NCI-H82 treated with DMSO at 0.1 percent for 48 hours (cell line): ENCODE data around the gene SLC2A11.
"Not testable (repeated sequence)": the region's sequence is repeated elsewhere in the genome, so short reads cannot be mapped to it uniquely, and the experiment has no call there.

Experiments
- DNase-seq: peaks from one replicate; lab custom pipeline; 2025; ENCODE audit not compliant: unreplicated experiment; lab: John Stamatoyannopoulos, UW

Gene SLC2A11

DNA sequence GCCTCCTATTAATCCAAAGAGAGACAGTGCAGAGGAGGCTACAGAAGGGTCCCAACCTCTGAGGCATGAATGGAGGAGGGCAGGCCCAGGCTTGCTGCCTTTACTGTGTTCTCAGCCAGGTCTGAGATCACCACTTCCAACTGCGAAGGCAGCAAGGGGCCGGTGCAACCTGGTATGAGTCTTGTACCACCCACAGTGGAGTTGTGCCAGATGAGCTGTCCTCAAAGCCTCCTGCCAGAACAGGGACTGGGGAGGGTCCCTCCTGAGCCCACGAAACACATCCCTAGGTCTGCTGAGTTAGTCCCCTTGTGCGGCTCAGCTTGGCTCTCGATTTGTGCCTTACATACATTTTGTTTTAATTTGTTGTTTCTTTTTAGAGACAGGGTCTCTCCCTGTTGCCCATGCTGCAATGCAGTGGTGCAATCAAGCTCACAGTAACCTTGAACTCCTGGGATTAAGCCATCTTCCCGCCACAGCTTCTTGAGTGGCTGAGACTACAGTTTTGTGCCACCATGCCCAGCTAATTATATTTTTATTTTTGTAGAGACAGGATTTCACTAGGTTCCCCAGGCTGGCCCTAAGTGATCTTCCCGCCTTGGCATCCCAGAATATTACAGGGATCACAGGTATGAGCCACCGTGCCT is 45.8 kb downstream of the SLC2A11 start:
- DNase-seq = no peak

DNA sequence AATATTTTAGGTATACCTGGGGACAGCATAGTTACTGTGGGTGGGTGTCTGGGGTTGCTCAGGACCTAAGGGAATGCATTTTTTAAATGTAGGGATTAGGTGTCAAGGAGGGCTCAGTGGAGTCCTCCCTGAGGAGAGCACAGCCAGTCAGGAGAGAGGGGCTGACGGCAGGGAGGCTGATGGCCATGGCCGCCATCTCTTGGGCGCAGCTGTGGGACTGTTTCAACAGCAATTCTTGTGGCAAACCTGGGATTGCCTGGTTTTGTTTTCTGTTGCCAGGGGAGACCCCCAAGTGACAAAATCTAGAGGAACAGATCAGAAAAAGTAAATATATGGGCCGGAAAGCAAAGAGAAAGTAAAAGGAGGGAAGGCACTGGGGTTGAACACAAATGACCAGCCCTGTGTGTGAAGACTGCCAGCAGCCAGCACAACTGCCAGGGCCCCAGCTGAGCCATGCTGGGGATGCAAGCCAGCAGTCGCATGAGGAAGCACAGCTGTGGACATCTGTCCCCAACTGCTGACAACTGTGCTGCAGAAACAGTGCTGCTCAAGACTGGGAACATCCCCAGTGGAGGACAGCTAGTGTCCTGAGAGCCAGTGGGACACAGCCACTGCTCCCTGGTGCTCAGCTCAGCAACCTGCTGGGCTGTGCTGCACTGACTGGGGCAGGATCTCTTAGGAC is 47.0 kb downstream of the SLC2A11 start:
- DNase-seq = no peak

DNA sequence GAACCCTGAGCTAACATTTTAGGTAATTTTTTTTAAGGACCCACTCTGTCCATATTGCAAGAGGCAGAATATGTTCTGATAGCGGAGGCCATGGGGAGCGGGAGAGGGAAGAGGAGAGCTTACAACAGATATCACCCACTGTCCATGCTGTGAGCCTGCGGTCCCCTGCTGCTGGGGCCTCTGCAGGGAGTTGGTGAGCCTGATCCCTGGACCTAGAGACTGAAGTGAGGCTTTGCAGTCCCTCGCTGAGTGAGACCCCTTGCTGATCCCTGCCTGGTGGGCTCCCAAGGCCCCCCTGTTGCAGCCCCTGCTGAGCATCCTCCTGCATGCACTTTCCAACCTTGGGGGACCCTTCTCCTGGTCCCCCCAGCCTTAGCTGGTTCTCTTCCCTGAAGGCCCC is 49.0 kb downstream of the SLC2A11 start:
- DNase-seq = no peak

DNA sequence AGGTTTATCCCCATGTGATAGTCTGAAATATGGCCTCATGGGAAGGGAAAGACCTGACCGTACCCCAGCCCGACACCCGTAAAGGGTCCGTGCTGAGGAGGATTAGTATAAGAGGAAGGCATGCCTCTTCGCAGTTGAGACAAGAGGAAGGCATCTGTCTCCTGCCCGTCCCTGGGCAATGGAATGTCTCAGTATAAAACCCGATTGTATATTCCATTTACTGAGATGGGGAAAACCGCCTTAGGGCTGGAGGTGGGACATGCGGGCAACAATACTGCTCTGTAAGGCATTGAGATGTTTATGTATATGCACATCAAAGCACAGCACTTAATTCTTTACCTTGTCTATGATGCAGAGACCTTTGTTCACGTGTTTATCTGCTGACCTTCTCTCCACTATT is 49.7 kb downstream of the SLC2A11 start:
- not testable (repeated sequence) for DNase-seq

DNA sequence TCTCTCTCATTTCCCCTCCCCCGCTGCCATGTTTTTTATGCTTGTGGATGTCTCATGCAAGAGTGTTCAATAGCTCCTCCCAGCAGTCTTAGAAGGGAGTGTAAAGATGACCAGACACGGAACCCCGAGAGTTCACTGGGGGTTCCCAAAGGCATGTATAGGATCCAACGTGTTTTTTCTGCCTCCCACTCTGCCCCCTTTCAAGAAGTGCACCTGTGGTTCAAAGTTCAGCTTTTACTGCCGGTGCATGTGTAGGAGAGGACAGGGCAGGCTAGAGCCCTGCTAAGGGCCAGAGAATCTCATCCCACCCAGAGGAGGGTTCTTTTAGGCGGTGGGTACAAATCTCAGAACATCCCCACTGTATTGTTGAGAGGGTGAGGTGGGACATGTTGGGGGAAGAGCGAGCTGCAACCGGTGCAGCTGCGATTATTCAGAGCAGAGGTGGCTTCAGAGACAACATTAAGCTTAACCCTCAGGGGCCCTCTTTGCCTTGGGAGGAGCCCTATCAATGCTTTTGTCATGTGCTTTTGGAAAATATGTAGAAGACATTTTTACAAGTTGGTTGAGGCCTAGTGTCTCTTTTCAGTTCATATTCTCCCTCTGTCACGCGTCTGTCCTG is 51.0 kb downstream of the SLC2A11 start:
- DNase-seq = no peak

DNA sequence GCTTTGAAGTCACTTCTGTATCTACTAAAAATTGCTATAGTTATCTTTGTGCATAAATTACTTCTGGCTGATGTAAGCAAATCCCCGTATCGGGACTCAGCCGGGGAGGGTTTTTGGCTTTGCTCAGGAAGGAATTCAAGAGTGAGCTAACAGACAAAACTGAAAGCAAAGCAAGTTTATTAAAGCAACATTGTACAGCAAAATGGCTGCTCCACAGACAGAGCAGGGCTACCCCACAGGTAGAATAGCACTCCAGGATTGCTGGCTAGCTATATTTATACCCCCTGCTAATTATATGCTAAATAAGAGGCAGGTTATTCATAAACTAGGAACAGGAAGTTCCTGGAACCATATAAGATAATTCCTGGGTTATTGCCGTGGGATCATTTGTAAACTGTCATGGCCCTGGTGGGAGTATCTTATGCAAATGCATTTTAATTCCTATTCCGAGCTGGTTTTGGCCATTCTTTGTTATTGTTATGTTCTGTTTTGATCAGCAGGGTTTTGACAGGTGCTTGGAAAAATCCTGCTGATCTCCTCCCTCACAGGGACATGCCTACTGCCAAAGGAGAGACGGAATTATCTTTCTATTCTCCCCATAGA is 51.7 kb downstream of the SLC2A11 start:
- no peak for DNase-seq

DNA sequence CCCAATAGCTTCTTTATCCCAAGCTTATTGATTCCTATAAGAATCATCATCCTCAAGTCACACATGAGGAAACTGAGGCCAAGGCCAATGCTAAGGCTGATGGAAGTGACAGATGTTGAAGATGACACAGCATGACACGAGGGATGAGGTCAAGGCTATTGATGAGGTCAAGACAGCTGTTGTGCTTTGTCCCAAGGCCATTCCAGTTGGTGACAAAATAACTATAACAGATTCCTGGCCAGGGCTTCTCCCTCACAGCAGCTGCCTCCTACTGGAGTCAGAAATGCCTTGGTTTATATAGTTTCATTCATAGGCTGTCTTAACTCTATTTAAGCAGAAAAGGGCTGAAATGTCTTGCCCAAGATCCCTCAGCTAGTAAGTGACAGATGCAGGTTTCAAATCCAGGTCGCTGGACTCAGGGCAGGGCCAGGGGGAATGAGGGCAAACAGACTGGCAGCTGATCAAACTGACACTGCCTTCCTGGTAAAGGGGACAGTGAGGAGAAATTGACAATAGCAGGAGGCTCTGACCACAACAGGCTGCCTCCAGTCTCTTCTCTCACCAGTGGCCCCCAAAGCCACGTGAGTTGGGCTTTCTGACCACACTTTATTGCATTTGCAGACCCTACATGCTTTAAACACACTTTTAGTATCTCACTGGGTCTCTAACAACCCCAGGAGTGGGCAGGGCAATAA is 53.0 kb downstream of the SLC2A11 start:
- no peak for DNase-seq

DNA sequence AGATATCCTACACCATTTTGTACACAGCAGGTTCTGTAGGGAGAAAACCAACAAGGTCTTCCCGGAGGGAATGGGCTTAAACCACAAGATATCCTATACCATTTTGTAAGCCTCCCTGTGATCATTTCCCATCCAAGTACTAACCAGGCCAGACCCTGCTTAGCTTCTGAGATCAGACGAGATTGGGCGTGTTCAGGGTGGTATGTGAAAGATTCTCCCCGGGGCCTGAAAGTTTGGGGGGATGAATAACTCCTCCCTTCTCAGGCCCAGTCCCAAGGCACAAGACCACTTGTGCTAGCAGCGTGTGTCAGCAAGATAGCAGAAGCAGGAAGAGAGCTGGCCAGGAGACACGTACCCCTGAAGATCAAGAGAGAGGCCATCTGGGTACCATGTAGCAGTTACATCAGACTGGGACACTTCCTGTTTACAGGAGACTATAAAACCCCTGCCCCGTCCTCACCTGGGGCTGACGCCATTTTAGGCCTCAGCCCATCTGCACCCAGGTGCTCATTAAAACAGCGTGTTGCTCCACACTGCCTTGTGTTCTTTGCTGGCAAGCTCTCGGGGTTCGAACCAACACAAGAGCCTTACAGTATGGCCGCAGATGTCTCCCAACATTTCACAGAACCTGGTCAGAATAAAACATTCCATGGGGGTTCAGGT is 53.8 kb downstream of the SLC2A11 start:
- DNase-seq = no peak

DNA sequence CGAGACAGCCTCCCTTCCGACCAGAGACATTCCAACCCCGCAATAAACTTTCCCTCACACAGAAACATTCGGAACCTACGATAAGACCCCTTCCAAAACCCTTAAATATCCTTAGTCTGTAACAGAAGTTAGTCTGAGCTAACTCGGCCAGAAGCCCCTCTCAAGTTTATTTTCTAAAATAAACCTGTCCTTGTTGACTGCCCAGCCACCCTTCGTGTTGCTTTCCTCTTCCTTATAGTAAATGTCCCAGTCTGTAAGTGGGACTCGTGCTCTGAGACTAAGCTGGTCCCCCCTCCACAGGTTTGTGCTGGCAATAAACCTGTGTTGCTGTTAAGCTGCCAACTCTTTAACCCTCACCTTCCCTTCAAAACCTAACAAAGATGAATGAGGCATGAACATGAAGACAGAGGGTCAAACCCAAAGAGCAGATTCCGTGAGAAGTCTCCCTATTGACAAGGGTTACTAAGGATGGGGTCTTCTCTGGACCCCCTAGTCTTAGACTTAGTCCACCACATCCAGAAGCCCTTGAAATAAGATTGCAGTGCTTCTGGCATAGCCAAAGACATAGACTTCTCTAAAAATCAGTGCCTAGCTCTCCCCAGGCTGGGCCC is 54.7 kb downstream of the SLC2A11 start:
- no peak for DNase-seq

DNA sequence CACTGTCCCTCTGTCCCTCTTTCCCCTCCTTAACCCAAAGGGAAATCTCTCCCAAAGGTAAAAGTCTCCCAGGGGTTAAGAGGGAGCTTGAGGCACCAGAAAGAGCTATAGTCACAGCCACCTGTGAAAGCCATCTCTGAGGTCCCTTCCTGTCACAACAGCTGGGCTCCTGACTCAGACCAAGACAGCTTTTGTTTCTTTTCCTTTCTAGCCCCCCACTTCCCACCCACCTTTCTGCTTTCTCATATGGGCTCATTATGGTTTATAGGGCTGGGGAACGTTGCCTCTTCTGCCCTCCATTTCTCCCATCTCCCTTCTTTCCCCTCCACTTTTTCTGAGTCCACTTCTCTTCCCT is 55.6 kb downstream of the SLC2A11 start:
- no peak for DNase-seq

DNA sequence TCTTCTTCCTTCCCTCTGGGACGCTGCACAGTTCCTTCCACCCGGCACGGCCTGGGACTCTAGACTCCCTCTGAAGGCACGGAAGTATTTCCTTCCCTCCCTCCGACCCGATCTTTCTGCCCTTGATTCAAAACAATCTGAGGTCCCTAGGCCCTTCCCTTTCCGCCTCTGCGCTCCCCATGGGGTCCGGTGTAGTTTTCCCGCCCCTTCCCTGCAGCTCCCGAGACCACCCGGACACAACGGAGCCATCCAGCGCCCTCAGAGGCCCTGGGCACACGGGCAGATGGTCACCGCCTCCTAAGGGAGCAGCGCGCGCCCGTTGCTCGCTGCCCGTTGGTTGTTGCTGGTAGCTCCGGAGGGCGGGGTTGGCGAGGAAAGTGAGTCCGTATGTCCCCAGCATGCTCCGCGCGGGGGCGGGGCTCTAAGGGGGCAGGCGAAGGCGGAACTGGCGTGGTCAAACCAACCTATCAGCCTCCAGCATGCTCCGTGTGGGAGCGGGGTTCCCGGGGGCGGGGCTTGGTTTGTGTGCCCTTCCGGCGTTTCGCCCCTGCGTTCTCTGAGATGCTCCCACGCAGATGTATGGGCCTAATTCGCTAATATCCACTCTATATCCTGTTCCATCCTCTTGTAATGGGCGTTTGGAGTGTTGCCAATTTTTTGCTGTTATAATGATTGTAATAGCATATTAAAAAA is 56.1 kb downstream of the SLC2A11 start:
- peak; percentile 91 for DNase-seq

DNA sequence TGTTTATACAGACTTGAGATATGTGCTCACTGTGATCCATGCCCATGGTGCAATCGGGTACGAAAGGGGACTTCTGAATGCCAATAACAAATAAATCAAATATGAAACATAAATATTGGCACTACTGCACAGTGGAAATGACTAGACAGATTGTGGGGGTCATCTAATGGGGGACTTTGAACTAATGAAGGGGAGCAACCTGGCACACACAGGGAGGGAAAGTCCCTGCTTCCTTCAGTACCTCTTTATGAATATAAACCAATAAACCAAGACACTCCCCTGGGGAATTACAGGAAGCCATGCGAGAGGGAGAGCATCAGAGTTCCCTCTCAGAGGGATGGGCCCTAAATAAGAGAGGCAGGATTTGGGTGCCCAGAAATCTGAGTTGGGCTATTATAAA is 57.6 kb downstream of the SLC2A11 start:
- DNase-seq = no peak

DNA sequence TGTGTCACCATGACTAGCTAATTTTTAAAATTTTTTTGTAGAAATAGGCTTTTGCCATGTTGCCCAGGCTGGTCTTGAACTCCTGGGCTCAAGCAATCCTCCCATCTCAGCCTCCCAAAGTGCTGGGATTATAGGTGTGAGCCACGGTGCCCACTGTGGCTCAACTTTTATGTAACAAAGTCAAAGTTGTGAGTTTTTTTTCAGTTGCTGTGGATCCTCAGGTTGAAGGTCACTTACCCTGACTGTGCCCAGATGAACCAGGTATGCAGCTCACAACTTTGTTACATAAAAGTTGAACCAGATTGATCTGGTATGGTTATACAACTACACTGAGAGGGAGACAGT is 62.6 kb downstream of the SLC2A11 start:
- DNase-seq = not testable (repeated sequence)

DNA sequence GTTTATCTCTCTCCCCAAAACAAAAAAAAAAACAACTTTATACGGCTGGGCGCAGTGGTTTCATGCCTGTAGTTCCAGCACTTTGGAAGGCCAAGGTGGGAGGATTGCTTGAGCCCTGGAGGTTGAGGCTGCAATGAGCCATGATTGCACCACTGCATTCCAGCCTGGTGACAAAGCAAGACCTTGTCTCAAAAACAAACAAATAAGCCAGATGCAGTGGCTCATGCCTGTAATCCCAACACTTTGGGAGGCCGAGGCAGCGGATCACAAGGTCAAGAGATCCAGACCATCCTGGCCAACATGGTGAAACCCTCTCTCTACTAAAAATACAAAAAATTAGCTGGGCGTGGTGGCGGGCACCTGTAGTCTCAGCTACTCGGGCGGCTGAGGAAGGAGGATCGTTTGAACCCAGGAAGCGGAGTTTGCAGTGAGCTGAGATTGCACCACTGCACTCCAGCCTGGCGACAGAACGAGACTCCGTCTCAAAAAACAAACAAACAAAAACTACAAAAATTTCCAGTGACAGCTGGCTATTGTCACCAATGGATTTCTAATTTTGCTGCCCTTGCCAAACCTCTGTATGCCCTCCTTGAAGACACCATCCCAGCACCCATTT is 64.0 kb downstream of the SLC2A11 start:
- not testable (repeated sequence) for DNase-seq

DNA sequence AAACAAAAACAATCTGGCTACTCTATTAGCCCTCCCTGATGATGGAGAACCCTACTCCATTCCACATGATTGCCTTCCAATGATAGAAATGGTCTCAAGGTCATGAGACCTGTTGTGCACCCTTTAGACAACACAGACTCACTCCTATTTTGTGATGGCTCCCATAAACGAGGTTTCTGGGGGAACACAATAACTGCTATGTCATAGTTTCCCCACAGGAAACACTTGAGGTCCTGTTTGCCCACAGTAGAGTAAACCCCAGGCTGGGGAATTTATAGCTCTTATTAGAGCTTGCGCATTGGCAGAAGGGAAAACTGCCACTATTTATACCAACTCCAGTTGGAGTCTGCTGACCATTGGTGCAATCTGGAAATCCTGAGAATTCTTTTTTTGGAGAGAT is 65.2 kb downstream of the SLC2A11 start:
- DNase-seq = no peak

DNA sequence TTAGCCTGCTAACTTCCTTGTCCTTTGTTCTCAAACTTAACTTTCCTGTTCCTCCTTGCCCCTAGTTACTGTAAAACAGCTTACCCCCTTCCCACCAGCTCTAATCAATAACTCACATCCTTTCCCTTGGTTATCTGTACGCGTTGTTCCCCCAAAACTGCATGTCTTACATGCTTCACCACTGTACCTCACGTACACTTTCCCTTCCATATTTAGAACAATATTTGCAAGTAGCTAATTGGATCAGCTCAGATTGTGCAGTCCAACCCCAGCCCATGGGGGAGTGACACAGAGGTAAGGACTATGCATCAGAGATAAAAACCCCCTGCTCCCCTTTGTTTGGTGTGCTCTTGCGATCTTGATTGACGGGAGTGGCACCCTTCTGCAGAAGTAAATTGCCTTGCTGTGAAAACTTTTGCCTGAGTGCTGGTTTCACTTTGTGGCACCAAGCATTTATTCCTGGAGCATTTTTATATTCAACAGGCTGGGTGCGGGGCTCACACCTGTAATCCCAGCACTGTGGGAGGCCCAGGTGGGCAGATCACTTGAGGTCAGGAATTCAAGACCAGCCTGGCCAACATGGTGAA is 67.4 kb downstream of the SLC2A11 start:
- DNase-seq = no peak

DNA sequence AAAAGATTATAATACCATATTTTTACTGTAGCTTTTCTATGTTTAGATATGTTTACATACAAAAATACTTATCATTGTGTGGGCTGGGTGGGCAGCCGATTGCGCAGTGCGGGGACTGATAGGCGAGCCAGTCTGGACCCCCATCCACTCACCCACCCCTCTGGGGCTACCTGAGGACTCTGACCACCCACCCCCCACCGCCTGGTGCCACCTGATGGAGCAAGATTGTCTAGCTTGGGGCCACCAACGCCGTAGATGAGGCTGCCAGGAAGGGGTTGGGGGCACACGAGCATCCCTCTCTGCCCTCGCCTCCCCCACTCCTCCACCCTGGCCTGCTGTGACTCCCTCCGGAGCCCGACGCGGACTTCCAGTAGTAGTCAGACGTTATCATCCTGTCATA is 68.9 kb downstream of the SLC2A11 start:
- DNase-seq = no peak
